Cardiac muscle cell (in vitro differentiated cells and primary cell): ENCODE results near the gene CFAP221. TPM values are rescaled to one million over a fixed set of nuclear protein-coding genes. Genes with fewer than 3 reads are reported as not detected.

Source experiments
- DNase-seq, 2 donors: peaks; one replicate each; pipeline versions ENCODE4 v3.0.0 to v3.0.0-alpha.2; 2010 to 2017; ENCODE audit warnings: low read depth in 1 of 2, low spot score in 1 of 2
- H3K27ac ChIP-seq: fragments of 200-600 bp; sonication (generic); 2 replicates; pipeline ENCODE4 v1.5.1; 2016
- H3K27me3 ChIP-seq: fragments of 200-600 bp; sonication (generic); 2 replicates; pipeline ENCODE4 v1.6.0; 2016; ENCODE audit warnings: control low read depth
- H3K36me3 ChIP-seq: fragments of 200-600 bp; sonication (generic); 2 replicates; pipeline ENCODE4 v1.5.1; 2016; ENCODE audit warnings: control low read depth
- H3K4me1 ChIP-seq: fragments of 200-600 bp; sonication (generic); 2 replicates; pipeline ENCODE4 v1.8.1; 2017; ENCODE audit warnings: low read depth, mild to moderate bottlenecking, mixed run types
- H3K4me3 ChIP-seq: fragments of 200-600 bp; sonication (generic); 2 replicates; pipeline ENCODE4 v1.5.1; 2016; ENCODE audit warnings: mild to moderate bottlenecking
- H3K9me3 ChIP-seq: fragments of 200-600 bp; sonication (generic); 2 replicates; pipeline ENCODE4 v1.5.1; 2017; ENCODE audit warnings: low read depth, mild to moderate bottlenecking, control low read depth
- CTCF ChIP-seq: IDR thresholded peaks from 2 replicates; pipeline ENCODE4 v1.5.1; 2012; ENCODE audit warnings: low read depth, mild to moderate bottlenecking, low read length
- polyA plus RNA-seq: library from polyadenylated mRNA; unstranded; fragments of >200 nt; fragmentation: Nextera tagmentation; extraction: Ambion mirVana; gene quantifications from 2 replicates; pipeline ENCODE4 v1.2.1, GENCODE V29; 2016
- total RNA-seq: library from RNA; depleted of rRNA; stranded (reverse); fragments of >200 nt; gene quantifications from 2 replicates; pipeline ENCODE4 v1.2.3, GENCODE V29; 2016

Gene CFAP221
- total and polyA plus RNA-seq, 2 experiments from 2014 or later, result 12.9 to 13.6 TPM

DNA sequence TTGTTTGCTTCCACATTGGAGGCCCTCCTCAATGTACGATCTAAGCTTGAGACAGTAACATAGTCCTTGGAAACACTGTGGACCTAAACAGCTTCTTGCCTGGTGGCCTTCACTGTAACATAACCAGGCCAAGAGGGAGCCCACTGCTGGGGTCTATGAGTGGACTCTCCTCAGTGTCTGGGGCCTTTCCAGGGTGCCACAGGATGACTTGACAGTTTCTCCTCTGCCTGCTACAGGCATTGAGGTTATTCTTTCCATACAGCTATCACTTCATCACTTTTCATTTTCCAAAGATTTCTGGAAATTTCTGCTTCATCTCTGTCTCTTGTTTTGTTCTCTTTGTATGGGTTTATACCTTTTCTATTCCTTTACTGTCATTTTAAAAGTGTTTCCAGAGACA, 31.3 kb upstream of the CFAP221 start:
- H3K27me3 ChIP-seq, result no peaks in the 10 kb centered on the region
- no peaks in the 10 kb centered on the region for H3K36me3 ChIP-seq
- no peaks in the 10 kb centered on the region for H3K4me1 ChIP-seq
- TF ChIP-seq CTCF, result no peak
- H3K27ac ChIP-seq, result no peak overlapping the region
- no peak for DNase-seq
- no peak overlapping the region for H3K4me3 ChIP-seq
- no peaks in the 10 kb centered on the region for H3K9me3 ChIP-seq

DNA sequence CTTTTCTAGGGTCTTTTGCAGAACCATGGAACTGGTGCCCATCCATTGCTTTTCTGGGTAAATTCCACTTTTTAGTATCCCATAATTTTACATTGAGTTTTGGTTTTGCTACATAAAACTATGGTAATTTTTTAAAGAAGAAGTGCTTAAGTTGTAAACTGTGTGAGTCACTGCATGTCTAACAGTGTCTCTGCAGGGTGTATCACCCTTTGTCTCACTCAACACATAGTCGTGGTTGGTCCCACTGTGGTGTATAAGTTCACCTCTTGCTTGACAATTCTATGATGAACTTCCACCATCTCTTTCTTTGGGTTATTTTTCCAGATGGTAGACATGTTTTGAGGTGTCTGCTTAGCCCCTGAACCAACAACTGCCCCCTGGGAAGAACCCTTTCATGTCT, 30.4 kb upstream of the CFAP221 start:
- no peaks in the 10 kb centered on the region for H3K27me3 ChIP-seq
- H3K9me3 ChIP-seq, result no peaks in the 10 kb centered on the region
- no peak for TF ChIP-seq CTCF

GRCh38 chr2:119516121-119516520, 28.1 kb upstream of the CFAP221 start:
- Histone ChIP-seq H3K36me3 (no peaks in the 10 kb centered on the region), H3K4me3 (no peak overlapping the region), H3K27ac (no peak overlapping the region), H3K9me3 (no peaks in the 10 kb centered on the region), H3K27me3 (peaks cover 8% of the 10 kb centered on the region), H3K4me1 (no peaks in the 10 kb centered on the region)
- no peak for TF ChIP-seq CTCF
- DNase-seq, result no peak

More for the DNA sequence above, 30.4 kb upstream of the CFAP221 start:
- H3K27ac ChIP-seq, result no peak overlapping the region
- no peaks in the 10 kb centered on the region for H3K36me3 ChIP-seq
- no peaks in the 10 kb centered on the region for H3K4me1 ChIP-seq
- no peak overlapping the region for H3K4me3 ChIP-seq
- no peak for DNase-seq

DNA sequence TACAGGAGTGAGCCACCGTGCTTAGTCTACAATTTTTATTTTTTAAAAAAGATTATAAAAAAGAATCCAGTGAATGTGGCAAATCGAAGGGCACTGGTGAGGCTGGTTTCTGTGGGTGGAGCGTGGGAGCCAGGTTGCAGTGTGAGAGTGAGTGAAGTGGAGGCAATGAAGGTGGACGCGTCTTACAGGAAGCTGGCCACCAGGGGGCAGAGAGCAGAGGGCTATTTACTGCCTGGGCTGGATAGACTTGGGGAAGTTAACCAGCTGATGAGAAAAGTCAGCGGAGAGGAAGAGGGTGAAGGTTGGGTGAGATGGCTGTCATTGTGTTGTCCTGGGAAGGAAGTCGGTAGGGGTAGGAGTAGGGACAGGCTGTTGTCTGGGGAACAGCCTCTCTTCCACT, 26.8 kb upstream of the CFAP221 start:
- Histone ChIP-seq H3K36me3 (no peaks in the 10 kb centered on the region), H3K27ac (no peak overlapping the region), H3K4me1 (no peaks in the 10 kb centered on the region), H3K9me3 (no peaks in the 10 kb centered on the region), H3K4me3 (no peak overlapping the region), H3K27me3 (peaks cover 21% of the 10 kb centered on the region)
- peak; percentile 70 to 77 for DNase-seq
- TF ChIP-seq CTCF, result peak; percentile 90

- Histone ChIP-seq H3K4me1 (no peaks in the 10 kb centered on the region), H3K9me3 (no peaks in the 10 kb centered on the region), H3K27me3 (peaks cover 32% of the 10 kb centered on the region), H3K36me3 (no peaks in the 10 kb centered on the region), H3K4me3 (no peak overlapping the region), H3K27ac (no peak overlapping the region)
- no peak for DNase-seq
- TF ChIP-seq CTCF, result no peak
These were observed 25.7 kb upstream of the CFAP221 start for GRCh38 chr2:119518401-119519056.
